Measurements from ENCODE around the gene SSX2IP.
"Not testable (repeated sequence)": the region's sequence is repeated elsewhere in the genome, so short reads cannot be mapped to it uniquely, and the experiment has no call there.

Gene SSX2IP

DNA sequence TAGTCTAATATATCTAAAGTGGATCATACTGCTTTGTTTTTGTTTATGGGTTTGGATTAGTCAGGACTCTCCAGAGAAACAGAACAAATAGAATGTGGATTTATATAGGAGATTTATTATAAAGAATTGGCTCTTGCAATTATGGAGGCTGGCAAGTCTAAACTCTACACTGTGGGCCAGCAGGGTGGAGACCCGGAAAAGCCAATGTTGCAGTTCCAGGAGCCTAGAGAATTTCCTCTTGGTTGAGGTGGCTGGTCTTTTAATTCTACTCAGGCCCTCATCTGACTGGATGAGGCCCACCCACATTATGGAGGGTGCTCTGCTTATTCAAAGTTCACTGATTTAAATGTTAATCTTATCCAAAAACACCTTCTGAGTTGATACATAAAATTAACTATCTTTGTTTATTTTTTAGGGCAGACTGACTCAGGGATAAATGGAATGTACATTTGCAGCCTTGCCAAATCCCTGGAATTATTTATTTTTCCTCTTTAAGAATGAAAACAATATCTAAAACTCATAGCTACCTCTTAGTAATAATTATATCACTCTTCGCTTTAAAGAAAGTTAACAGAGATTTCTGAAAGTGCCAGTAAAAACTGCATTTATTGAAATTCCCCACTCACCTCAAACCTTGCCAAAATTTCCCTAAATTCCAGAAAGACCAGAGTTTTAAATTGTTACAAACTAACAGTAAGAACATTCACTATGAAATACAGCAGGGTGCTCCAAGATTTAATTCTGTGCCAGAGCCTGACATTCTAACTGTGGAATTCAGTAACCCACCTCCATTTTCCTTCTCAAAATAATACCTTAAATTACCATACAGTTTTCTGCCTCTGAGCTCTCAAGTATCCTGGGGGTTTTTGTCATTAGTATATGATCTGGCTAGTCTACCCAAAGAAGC, 36.6 kb upstream of the SSX2IP start:
- ChIA-PET POLR2A (no interaction called here), CTCF (interaction anchor here (0.6 kb wide), 1 partner anchor 11 kb away, joined by 3 read pairs; no protein-coding TSS in a partner anchor)
- no peaks in the 10 kb centered on the region for H3K9me3 ChIP-seq (ENCODE audit: control insufficient read depth, insufficient read depth, low read depth, low read length)
- H3K4me3 ChIP-seq (ENCODE audit: low read depth, low read length) = no peak overlapping the region
- H3K27ac ChIP-seq (ENCODE audit: extremely low read depth, low read depth, low read length) = no peak overlapping the region
- TF ChIP-seq ZNF624 (tag by site-specific recombination; IDR thresholded peaks at IDR 0.05) (no peak), SP7 (tag by site-specific recombination; IDR thresholded peaks at IDR 0.05) (no peak), ZNF324 (tag by site-specific recombination; IDR thresholded peaks at IDR 0.05) (no peak), ZNF423 (tag by site-specific recombination; IDR thresholded peaks at IDR 0.05) (no peak), SALL2 (tag by site-specific recombination; IDR thresholded peaks at IDR 0.05; ENCODE audit: borderline replicate concordance) (no peak), ZNF561 (tag by site-specific recombination; IDR thresholded peaks at IDR 0.05; ENCODE audit: borderline replicate concordance) (no peak), TRIM28 (IDR thresholded peaks at IDR 0.05; ENCODE audit: borderline replicate concordance, low read length) (no peak)
- TF ChIP-seq, protein P1, sequence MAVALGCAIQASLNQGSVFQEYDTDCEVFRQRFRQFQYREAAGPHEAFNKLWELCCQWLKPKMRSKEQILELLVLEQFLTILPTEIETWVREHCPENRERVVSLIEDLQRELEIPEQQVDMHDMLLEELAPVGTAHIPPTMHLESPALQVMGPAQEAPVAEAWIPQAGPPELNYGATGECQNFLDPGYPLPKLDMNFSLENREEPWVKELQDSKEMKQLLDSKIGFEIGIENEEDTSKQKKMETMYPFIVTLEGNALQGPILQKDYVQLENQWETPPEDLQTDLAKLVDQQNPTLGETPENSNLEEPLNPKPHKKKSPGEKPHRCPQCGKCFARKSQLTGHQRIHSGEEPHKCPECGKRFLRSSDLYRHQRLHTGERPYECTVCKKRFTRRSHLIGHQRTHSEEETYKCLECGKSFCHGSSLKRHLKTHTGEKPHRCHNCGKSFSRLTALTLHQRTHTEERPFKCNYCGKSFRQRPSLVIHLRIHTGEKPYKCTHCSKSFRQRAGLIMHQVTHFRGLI (tag by site-specific recombination; IDR thresholded peaks at IDR 0.05) = no peak
- no peaks in the 10 kb centered on the region for H3K36me3 ChIP-seq (ENCODE audit: control insufficient read depth in 2 of 2, insufficient read depth in 1 of 2, low read length in 2 of 2)
- H3K4me1 ChIP-seq (ENCODE audit: control insufficient read depth, insufficient read depth, low read length) = no peaks in the 10 kb centered on the region

DNA sequence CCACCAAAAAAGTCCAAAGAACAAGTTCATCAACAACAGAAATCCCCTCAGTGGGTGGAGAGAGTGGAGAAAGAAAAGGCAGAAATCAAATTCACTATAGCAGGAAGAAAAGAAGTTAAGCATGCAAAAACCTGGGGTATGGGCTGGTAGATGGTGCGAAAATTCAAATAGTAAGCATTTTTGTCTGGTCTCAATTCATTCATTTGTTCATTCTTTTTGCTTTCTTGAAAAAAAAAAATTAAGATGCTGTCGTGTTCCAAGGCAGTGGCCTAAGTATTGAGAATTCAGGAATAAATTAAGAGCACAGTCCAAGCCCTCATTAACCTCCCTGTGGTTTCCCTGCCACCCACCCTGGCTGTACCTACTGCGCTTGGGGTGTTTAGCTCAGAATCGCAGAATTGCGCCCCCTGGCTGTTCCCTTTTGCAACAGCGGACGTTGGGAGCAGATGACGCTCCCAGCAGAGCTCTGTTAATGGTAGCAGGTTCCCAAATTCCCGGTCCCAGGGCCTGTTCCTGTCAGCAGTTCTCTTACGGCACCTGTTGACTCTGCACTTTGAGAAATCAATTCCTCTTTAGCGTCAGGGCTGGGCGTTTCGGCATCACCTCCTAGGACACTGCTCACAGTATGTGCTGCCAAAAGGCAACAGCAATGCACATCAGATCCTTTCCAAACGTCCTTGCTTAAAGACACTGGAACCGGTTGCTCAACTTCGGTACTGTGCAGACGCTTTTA, 34.0 kb upstream of the SSX2IP start:
- ChIA-PET POLR2A (no interaction called here), CTCF (interaction anchor here (0.6 to 2.1 kb wide), 11 partner anchors 9 to 767 kb away, joined by 3 to 9 read pairs (median 3); partner anchors contain the start of gene PRKACB)
- Histone ChIP-seq H3K9me3 (ENCODE audit: control insufficient read depth, insufficient read depth, low read depth, low read length) (no peaks in the 10 kb centered on the region), H3K4me1 (ENCODE audit: control insufficient read depth, insufficient read depth, low read length) (no peaks in the 10 kb centered on the region), H3K27ac (ENCODE audit: extremely low read depth, low read depth, low read length) (no peak overlapping the region), H3K4me3 (ENCODE audit: low read depth, low read length) (no peak overlapping the region), H3K36me3 (ENCODE audit: control insufficient read depth in 2 of 2, insufficient read depth in 1 of 2, low read length in 2 of 2) (no peaks in the 10 kb centered on the region)
- TF ChIP-seq ZNF707 (tag by site-specific recombination; IDR thresholded peaks at IDR 0.05) = no peak
- TF ChIP-seq SCRT1 (tag by site-specific recombination; IDR thresholded peaks at IDR 0.05; ENCODE audit: borderline replicate concordance) = peak; percentile 42; the same call in 1 of the 2 replicates
- no peak for TF ChIP-seq ZNF571 (tag by site-specific recombination; IDR thresholded peaks at IDR 0.05)
- TF ChIP-seq SCRT2 (tag by site-specific recombination; IDR thresholded peaks at IDR 0.05) = peak; percentile 75

DNA sequence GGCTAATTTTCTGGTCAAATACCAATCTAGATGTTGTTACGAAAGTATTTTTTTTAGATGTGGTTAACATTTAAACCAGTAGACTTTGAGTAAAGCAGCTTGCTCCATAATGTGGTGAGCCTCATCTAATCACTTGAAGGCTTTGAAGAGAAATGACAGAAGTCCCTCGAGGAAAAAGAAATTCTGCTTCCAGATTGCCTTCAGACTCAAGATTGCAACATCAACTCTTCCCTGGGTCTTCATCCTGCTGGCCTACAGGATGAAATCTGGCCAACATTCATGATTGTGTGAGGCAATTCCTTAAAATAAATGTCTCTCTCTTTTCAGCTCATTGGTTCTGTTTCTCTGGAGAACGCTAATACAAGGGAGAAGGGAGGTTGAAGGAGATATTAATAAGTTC, 32.5 kb upstream of the SSX2IP start:
- H3K36me3 ChIP-seq (ENCODE audit: control insufficient read depth in 2 of 2, insufficient read depth in 1 of 2, low read length in 2 of 2) = no peaks in the 10 kb centered on the region
- H3K4me1 ChIP-seq (ENCODE audit: control insufficient read depth, insufficient read depth, low read length) = no peaks in the 10 kb centered on the region
- ChIA-PET POLR2A (no interaction called here), CTCF (interaction anchor here (1.2 to 2.1 kb wide), 4 partner anchors 10 to 54 kb away, joined by 4 to 8 read pairs (median 4); no protein-coding TSS in a partner anchor)
- no peak overlapping the region for H3K27ac ChIP-seq (ENCODE audit: extremely low read depth, low read depth, low read length)
- TF ChIP-seq ZNF10 (tag by site-specific recombination; IDR thresholded peaks at IDR 0.05) = peak; percentile 84
- TF ChIP-seq, protein P2, sequence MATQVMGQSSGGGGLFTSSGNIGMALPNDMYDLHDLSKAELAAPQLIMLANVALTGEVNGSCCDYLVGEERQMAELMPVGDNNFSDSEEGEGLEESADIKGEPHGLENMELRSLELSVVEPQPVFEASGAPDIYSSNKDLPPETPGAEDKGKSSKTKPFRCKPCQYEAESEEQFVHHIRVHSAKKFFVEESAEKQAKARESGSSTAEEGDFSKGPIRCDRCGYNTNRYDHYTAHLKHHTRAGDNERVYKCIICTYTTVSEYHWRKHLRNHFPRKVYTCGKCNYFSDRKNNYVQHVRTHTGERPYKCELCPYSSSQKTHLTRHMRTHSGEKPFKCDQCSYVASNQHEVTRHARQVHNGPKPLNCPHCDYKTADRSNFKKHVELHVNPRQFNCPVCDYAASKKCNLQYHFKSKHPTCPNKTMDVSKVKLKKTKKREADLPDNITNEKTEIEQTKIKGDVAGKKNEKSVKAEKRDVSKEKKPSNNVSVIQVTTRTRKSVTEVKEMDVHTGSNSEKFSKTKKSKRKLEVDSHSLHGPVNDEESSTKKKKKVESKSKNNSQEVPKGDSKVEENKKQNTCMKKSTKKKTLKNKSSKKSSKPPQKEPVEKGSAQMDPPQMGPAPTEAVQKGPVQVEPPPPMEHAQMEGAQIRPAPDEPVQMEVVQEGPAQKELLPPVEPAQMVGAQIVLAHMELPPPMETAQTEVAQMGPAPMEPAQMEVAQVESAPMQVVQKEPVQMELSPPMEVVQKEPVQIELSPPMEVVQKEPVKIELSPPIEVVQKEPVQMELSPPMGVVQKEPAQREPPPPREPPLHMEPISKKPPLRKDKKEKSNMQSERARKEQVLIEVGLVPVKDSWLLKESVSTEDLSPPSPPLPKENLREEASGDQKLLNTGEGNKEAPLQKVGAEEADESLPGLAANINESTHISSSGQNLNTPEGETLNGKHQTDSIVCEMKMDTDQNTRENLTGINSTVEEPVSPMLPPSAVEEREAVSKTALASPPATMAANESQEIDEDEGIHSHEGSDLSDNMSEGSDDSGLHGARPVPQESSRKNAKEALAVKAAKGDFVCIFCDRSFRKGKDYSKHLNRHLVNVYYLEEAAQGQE (tag by site-specific recombination; IDR thresholded peaks at IDR 0.05) = no peak
- H3K4me3 ChIP-seq (ENCODE audit: low read depth, low read length) = no peak overlapping the region
- no peaks in the 10 kb centered on the region for H3K9me3 ChIP-seq (ENCODE audit: control insufficient read depth, insufficient read depth, low read depth, low read length)

DNA sequence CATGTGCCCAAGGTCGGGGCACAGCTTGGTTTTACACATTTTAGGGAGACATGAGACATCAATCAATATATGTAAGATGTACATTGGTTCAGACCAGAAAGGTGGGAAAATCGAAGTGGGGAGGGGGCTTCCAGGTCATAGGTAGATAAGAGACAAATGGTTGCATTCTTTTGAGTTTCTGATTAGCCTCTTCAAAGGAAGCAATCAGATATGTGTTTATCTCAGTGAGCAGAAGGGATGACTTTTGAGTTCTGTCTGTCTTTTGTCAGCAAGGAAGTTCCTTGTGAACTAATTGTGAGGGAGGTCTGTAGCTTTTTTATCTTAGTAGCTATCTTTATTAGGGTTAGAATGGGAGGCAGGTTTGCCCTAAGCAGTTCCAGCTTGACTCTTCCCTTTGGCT, 31.6 kb upstream of the SSX2IP start:
- H3K9me3 ChIP-seq (ENCODE audit: control insufficient read depth, insufficient read depth, low read depth, low read length); H3K4me1 ChIP-seq (ENCODE audit: control insufficient read depth, insufficient read depth, low read length); POLR2A ChIA-PET; H3K4me3 ChIP-seq (ENCODE audit: low read depth, low read length); H3K27ac ChIP-seq (ENCODE audit: extremely low read depth, low read depth, low read length); H3K36me3 ChIP-seq (ENCODE audit: control insufficient read depth in 2 of 2, insufficient read depth in 1 of 2, low read length in 2 of 2): not testable (repeated sequence)
- CTCF ChIA-PET = interaction anchor here (1.5 kb wide), 1 partner anchor 9 kb away, joined by 8 read pairs; no protein-coding TSS in a partner anchor
